Endothelial cell (in vitro differentiated cells): ENCODE data around the gene SMIM28. TPM values are rescaled to one million over a fixed set of nuclear protein-coding genes. Genes with fewer than 3 reads are reported as not detected.

Source experiments
- DNase-seq: peaks from one replicate; pipeline ENCODE4 v3.0.0; 2021; ENCODE audit warnings: low spot score
- H3K27ac Mint-ChIP-seq: one replicate; pipeline ENCODE4 v1.8.0; 2021; ENCODE audit warnings: mixed read lengths, inconsistent platforms; ENCODE audit not compliant: unreplicated experiment
- H3K27me3 Mint-ChIP-seq: one replicate; pipeline ENCODE4 v1.8.0; 2021; ENCODE audit warnings: mild to moderate bottlenecking, moderate library complexity, mixed read lengths, inconsistent platforms; ENCODE audit not compliant: unreplicated experiment
- H3K36me3 Mint-ChIP-seq: one replicate; pipeline ENCODE4 v1.8.0; 2021; ENCODE audit warnings: mild to moderate bottlenecking, low read depth, mixed read lengths, inconsistent platforms; ENCODE audit not compliant: unreplicated experiment
- H3K4me1 Mint-ChIP-seq: one replicate; pipeline ENCODE4 v1.8.0; 2021; ENCODE audit warnings: mild to moderate bottlenecking, mixed read lengths, inconsistent platforms; ENCODE audit not compliant: unreplicated experiment
- H3K4me3 Mint-ChIP-seq: one replicate; pipeline ENCODE4 v1.8.0; 2021; ENCODE audit warnings: mild to moderate bottlenecking, mixed read lengths, inconsistent platforms; ENCODE audit not compliant: unreplicated experiment
- H3K9me3 Mint-ChIP-seq: one replicate; pipeline ENCODE4 v1.8.0; 2021; ENCODE audit warnings: mixed read lengths, inconsistent platforms; ENCODE audit not compliant: unreplicated experiment
- total RNA-seq: library from RNA; stranded (reverse); fragmentation: NEBNext Ultra II Directional; extraction: Animal tissue kit (Norgen Biotek cat#: 25700); gene quantifications from one replicate; pipeline ENCODE4 v1.2.1, GENCODE V29; 2021; ENCODE audit not compliant: unreplicated experiment
- TF ChIP-seq, protein P1 (sequence below): fragments of 200-600 bp; sonication (generic); IDR thresholded peaks from one replicate; pipeline ENCODE4 v1.5.0; 2021; ENCODE audit warnings: antibody characterized with exemption; ENCODE audit not compliant: unreplicated experiment

The SMIM28 gene
- total RNA-seq, 1 donor from 2014 or later, result not detected

DNA sequence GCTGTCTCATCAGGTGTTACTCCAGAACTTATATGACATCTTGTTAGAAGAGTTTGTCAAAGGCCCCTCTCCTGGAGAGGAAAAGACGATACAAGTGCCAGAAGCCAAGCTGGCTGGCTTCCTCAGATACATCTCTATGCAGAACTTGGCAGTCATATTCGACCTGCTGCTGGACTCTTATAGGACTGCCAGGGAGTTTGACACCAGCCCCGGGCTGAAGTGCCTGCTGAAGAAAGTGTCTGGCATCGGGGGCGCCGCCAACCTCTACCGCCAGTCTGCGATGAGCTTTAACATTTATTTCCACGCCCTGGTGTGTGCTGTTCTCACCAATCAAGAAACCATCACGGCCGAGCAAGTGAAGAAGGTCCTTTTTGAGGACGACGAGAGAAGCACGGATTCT, 43.7 kb upstream of the SMIM28 start:
- H3K4me3 Mint-ChIP-seq, result no peak overlapping the region
- peaks cover 5% of the 10 kb centered on the region for H3K36me3 Mint-ChIP-seq
- H3K27me3 Mint-ChIP-seq, result peaks cover 1% of the 10 kb centered on the region
- TF ChIP-seq, protein P1, sequence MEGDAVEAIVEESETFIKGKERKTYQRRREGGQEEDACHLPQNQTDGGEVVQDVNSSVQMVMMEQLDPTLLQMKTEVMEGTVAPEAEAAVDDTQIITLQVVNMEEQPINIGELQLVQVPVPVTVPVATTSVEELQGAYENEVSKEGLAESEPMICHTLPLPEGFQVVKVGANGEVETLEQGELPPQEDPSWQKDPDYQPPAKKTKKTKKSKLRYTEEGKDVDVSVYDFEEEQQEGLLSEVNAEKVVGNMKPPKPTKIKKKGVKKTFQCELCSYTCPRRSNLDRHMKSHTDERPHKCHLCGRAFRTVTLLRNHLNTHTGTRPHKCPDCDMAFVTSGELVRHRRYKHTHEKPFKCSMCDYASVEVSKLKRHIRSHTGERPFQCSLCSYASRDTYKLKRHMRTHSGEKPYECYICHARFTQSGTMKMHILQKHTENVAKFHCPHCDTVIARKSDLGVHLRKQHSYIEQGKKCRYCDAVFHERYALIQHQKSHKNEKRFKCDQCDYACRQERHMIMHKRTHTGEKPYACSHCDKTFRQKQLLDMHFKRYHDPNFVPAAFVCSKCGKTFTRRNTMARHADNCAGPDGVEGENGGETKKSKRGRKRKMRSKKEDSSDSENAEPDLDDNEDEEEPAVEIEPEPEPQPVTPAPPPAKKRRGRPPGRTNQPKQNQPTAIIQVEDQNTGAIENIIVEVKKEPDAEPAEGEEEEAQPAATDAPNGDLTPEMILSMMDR, result no peak
- H3K9me3 Mint-ChIP-seq, result no peaks in the 10 kb centered on the region
- H3K4me1 Mint-ChIP-seq, result no peaks in the 10 kb centered on the region
- no peak for DNase-seq
- H3K27ac Mint-ChIP-seq, result no peak overlapping the region

DNA sequence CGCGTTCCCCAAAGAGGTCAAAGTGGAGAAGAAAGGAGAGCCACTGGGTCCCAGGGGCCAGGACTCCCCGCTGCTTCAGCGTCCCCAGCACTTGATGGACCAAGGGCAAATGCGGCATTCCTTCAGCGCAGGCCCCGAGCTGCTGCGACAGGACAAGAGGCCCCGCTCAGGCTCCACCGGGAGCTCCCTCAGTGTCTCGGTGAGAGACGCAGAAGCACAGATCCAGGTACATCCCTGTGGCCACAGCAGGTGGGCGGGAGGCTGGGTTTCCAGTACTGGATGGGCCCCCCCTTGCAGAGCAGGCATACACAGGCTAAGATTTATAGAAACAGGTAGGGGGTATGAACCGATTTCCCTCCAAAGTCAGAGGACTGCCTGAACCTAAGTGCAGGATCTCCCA, 42.7 kb upstream of the SMIM28 start:
- Mint-ChIP-seq H3K36me3 (peaks cover 5% of the 10 kb centered on the region), H3K27ac (no peak overlapping the region), H3K9me3 (no peaks in the 10 kb centered on the region), H3K4me1 (no peaks in the 10 kb centered on the region), H3K4me3 (no peak overlapping the region), H3K27me3 (peaks cover under 1% of the 10 kb centered on the region)
- TF ChIP-seq, protein P1, result no peak
- DNase-seq, result no peak

DNA sequence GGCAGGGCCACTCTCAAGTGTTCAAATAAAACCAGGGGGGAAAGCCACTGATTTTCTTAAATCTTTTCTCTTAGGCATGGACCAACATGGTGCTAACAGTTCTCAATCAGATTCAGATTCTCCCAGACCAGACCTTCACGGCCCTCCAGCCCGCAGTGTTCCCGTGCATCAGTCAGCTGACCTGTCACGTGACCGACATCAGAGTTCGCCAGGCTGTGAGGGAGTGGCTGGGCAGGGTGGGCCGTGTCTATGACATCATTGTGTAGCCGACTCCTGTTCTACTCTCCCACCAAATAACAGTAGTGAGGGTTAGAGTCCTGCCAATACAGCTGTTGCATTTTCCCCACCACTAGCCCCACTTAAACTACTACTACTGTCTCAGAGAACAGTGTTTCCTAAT, 41.5 kb upstream of the SMIM28 start:
- TF ChIP-seq, protein P1, result no peak
- Mint-ChIP-seq H3K27me3 (no peaks in the 10 kb centered on the region), H3K36me3 (peaks cover 5% of the 10 kb centered on the region), H3K4me1 (no peaks in the 10 kb centered on the region), H3K27ac (no peak overlapping the region), H3K9me3 (no peaks in the 10 kb centered on the region), H3K4me3 (no peak overlapping the region)
- DNase-seq, result no peak

DNA sequence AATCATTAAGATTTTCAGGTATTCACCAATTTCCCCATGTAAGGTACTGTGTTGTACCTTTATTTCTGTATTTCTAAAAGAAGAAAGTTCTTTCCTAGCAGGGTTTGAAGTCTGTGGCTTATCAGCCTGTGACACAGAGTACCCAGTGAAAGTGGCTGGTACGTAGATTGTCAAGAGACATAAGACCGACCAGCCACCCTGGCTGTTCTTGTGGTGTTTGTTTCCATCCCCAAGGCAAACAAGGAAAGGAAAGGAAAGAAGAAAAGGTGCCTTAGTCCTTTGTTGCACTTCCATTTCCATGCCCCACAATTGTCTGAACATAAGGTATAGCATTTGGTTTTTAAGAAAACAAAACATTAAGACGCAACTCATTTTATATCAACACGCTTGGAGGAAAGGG, 40.6 kb upstream of the SMIM28 start:
- DNase-seq, result no peak
- Mint-ChIP-seq H3K36me3 (peaks cover 5% of the 10 kb centered on the region), H3K9me3 (no peaks in the 10 kb centered on the region), H3K4me3 (no peak overlapping the region), H3K27ac (no peak overlapping the region), H3K4me1 (no peaks in the 10 kb centered on the region), H3K27me3 (no peaks in the 10 kb centered on the region)
- TF ChIP-seq, protein P1, result no peak

DNA sequence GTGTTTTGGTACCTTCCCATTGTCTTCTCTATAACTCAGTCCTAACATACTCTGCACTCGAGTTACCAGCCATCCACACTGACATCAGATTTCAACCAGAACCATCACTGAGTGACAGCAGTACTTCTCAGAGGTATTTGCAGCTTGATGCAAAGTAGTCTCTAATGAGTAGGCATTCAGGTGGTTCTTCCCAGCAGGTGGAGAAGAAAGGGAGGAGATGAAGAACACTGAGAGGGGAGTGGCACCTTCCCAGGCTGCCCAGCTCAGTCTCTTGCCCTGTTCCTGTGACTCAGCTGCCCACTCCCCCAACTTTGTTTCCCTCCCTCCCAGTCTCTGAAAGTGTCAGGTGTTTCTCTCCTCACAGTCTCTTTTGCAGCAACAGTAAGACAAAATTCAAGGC, 38.7 kb upstream of the SMIM28 start:
- Mint-ChIP-seq H3K4me1 (no peaks in the 10 kb centered on the region), H3K27ac (no peak overlapping the region), H3K9me3 (no peaks in the 10 kb centered on the region), H3K36me3 (peaks cover 4% of the 10 kb centered on the region), H3K4me3 (no peak overlapping the region), H3K27me3 (no peaks in the 10 kb centered on the region)
- no peak for DNase-seq
- TF ChIP-seq, protein P1, result no peak
